ENCODE results near the gene SGPP2.

The SGPP2 gene

GRCh38 chr2:222535477-222535876, 111.1 kb downstream of the SGPP2 start:
- TF ChIP-seq TAF1 (IDR thresholded peaks at IDR 0.05; ENCODE audit: borderline replicate concordance, insufficient read depth, low read length) (no peak), POLR2AphosphoS5 (IDR thresholded peaks at IDR 0.05; ENCODE audit: low read depth, low read length) (no peak), SIN3A (IDR thresholded peaks at IDR 0.05; ENCODE audit: borderline replicate concordance, insufficient read depth, low read length) (no peak), FOXP2 (optimal IDR thresholded peaks at IDR 0.05; ENCODE audit: borderline replicate concordance, extremely low read depth, extremely low read length, insufficient read depth) (no peak), REST (IDR thresholded peaks at IDR 0.05; ENCODE audit: insufficient read depth in 1 of 2, low read depth in 2 of 2, low read length in 2 of 2) (no peak)

DNA sequence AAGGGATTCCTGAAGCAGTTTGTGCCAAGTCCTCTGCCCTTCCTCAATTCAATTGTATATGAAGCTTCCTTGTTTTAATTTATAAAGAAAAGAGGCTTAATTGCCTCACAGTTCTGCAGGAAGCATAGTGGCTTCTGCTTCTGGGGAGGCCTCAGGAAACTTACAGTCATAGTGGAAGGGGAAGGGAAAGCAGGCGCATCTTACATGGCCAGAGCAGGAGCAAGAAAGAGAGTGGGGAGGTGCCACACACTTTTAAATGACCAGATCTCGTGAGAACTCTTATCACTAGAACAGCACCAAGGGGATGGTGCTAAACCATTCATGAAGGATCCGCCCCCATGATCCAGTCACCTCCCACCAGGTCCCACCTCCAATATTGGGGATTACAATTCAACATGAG, 114.2 kb downstream of the SGPP2 start:
- no peak for TF ChIP-seq TAF1 (IDR thresholded peaks at IDR 0.05; ENCODE audit: borderline replicate concordance, insufficient read depth, low read length)
- TF ChIP-seq POLR2AphosphoS5 (IDR thresholded peaks at IDR 0.05; ENCODE audit: low read depth, low read length), result no peak
- TF ChIP-seq FOXP2 (optimal IDR thresholded peaks at IDR 0.05; ENCODE audit: borderline replicate concordance, extremely low read depth, extremely low read length, insufficient read depth), result no peak
- TF ChIP-seq SIN3A (IDR thresholded peaks at IDR 0.05; ENCODE audit: borderline replicate concordance, insufficient read depth, low read length), result no peak
- TF ChIP-seq REST (IDR thresholded peaks at IDR 0.05; ENCODE audit: insufficient read depth in 1 of 2, low read depth in 2 of 2, low read length in 2 of 2), result no peak

GRCh38 chr2:222544661-222545060, 120.3 kb downstream of the SGPP2 start:
- TF ChIP-seq POLR2AphosphoS5 (IDR thresholded peaks at IDR 0.05; ENCODE audit: low read depth, low read length), result no peak
- no peak for TF ChIP-seq REST (IDR thresholded peaks at IDR 0.05; ENCODE audit: insufficient read depth in 1 of 2, low read depth in 2 of 2, low read length in 2 of 2)
- TF ChIP-seq FOXP2 (optimal IDR thresholded peaks at IDR 0.05; ENCODE audit: borderline replicate concordance, extremely low read depth, extremely low read length, insufficient read depth), result no peak
- no peak for TF ChIP-seq SIN3A (IDR thresholded peaks at IDR 0.05; ENCODE audit: borderline replicate concordance, insufficient read depth, low read length)

GRCh38 chr2:222545823-222546795, 121.8 kb downstream of the SGPP2 start:
- TF ChIP-seq TAF1 (IDR thresholded peaks at IDR 0.05; ENCODE audit: borderline replicate concordance, insufficient read depth, low read length) (no peak), REST (IDR thresholded peaks at IDR 0.05; ENCODE audit: insufficient read depth in 1 of 2, low read depth in 2 of 2, low read length in 2 of 2) (no peak), SIN3A (IDR thresholded peaks at IDR 0.05; ENCODE audit: borderline replicate concordance, insufficient read depth, low read length) (no peak), POLR2AphosphoS5 (IDR thresholded peaks at IDR 0.05; ENCODE audit: low read depth, low read length) (no peak), FOXP2 (optimal IDR thresholded peaks at IDR 0.05; ENCODE audit: borderline replicate concordance, extremely low read depth, extremely low read length, insufficient read depth) (no peak)

Data from PFSK-1 (cell line).